T1000 (cell line): ENCODE results near the gene CNNM1.

ENCODE experiments used
- DNase-seq: peaks from one replicate; lab custom pipeline; 2025; ENCODE audit warnings: mixed read lengths; lab: John Stamatoyannopoulos, UW

Gene CNNM1

DNA sequence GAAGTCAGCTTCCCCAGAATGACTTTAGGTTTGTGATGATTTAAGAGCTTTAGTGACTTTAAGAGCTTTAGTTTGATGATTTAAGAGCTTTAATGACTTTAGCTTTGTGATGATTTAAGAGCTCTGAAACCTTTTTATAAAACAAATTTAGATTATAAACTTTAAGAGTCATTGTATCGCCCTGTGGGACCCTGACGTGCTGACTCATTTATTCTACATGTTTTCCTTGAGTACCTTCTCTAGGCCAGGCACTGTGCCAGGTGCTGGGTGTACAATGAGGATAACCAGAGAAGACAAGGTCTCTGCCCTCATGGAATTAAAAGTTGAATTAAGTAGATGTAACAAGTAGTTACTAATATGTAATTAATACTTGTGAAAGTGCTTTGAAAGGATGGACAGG is 45.4 kb downstream of the CNNM1 start:
- no peak for DNase-seq

DNA sequence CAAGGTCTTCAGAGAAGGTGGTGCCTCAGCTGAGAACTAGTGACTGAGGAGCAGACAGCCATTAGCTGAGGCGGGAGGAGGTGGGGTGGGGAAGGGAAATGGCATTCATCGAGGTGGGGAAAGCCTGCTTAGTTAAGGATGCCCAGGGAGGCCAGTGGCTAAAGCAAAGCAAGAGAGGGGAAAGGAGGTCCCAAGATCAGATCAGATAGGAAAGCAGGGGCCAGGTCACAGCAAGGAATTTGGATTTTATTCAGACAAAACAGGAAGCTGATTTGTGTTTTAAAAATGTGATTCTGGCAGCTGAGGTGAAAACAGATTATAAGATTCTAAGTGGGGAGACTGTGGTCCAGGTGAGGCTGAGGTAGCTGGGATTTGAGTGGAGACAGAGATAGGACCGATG is 45.8 kb downstream of the CNNM1 start:
- no peak for DNase-seq

DNA sequence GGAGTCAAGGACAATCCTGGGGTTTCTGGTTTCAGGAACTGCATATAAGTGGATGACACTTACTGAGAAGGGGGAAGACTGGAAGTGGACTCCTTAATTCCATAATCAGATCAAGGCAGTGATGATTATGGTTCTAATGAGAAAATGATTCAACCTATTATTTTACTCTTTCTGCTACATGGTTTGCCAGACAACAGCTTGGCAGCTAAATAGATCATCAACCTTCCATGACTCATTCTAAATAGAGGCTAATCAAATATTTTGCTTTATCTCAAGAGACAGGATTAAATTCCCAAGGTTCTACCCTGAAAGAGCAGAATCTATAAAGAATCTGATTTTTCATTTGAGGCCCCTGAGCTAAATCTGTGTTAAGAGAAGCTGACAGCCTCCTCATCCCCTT is 46.3 kb downstream of the CNNM1 start:
- DNase-seq, result no peak

DNA sequence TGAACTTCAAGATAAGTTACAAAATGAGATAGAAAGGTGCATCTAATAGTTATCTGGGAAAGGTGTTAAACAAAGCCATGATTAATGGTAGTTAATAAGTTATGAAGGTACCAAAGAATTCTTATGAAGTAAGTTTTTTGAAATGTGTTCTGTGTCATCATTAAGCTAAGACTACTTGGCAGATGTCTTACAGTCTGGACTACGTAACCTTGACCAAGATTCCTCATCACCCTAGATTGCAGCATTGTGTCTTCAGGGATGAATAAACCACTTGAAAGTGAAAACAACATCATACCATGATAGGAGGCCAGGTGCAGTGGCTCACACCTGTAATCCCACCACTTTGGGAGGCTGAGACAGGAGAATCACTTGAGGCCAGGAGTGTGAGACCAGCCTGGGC is 53.0 kb downstream of the CNNM1 start:
- no peak for DNase-seq

DNA sequence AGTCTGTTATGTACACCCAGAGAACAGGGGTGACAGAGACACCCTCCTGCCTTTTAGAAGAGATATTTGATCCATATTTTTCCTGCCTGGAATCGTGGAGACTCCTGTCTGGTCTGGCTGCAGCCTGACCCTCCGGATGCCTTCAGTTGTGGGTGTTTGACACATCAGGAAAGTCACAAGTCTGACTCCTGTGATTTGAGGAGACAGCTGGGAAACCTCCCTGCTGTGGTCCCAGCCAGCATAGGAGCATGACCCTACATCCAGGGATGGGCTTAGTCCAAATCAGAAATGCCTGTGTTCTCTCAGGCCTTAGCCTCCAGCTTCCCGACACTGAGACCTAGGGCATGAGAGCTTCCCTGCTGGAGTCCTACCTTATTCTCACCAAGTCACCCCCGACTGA is 57.9 kb downstream of the CNNM1 start:
- no peak for DNase-seq

DNA sequence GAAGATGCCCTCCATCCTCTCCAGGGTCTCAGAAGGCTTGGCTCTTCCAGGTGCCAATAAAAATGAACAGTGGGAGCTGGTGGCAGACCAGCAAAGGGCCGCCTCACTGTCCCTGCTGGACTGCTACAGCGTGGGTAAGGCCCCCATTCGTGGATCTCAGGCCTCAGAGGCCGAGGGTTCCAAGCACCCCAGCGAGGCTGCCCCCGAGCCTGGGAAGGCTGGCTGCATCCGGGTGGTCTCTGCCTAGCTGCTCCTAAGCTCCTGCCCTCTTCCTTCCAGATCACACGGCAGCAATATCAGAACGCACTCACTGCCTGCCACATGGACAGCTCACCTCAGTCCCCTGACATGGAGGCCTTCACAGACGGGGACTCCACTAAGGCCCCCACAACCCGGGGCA is 58.4 kb downstream of the CNNM1 start:
- DNase-seq, result no peak

DNA sequence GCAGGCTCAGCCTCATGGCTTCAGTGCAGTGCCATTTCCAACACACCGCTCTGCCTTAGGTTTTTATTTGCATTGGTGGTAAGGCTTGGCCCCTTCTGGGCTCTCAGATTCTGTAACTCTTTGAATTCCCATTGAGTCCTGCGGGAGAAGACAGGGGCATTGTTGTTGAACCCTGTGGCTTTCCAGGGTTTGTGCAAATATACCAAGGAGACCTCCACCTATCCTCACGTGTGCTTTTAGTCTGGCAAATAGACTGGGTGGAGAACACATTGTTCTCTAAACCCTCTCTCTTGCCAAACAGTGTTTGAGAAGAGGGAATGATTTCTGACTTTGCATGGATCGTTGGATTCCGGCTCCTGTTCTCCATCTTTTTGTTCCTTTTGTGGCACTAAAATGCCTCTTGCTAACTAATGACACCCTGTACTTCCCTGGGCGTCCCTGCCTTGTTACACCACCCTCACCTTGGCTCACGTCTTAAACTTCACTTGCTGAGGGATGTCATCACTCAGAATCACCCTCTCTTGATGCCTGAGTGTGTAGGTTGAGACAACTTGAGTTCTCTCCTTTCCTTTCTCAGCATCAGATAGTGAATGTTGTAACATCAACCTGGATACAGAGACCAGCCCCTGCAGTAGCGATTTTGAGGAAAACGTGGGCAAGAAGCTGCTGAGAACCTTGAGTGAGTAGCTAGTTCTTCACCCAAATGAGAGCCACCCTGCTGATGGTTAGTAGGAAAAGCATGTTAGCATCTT is 60.7 kb downstream of the CNNM1 start:
- no peak for DNase-seq

DNA sequence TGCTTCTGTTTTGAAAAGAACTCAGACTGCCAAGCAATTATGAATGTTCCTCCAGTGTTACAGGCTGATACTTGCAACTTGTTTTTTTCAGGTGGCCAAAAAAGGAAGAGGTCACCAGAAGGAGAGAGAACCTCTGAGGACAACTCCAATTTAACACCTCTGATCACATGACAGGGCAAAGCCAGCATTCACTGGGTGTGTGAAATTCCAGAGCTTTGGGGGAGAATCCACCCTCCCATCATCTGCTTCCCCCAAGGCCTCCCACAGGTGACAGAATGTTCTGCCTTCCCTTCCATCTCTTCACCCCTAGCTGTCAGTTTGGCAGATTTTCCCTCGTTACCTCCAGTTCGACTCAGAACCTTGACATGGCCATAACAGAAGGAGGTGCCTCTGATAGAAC is 62.2 kb downstream of the CNNM1 start:
- no peak for DNase-seq

DNA sequence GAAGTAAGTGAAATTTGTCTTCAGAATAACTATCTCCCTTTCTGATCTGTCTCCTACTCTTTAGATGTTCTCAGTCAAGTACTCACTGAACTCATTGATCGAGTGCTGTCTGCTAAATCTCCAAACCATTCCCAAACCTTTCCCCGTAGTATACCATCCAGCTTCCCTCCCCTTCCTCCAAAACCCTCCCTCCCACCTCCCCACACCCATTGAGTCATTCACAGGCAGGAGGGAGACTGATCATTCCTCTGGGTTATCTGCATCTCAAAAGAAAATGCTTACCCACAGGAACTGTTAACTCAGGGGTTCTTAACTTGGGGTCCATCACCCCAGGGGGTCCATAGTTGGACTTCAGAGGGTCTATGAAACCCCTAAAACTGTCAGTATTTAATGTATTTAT is 63.9 kb downstream of the CNNM1 start:
- no peak for DNase-seq

DNA sequence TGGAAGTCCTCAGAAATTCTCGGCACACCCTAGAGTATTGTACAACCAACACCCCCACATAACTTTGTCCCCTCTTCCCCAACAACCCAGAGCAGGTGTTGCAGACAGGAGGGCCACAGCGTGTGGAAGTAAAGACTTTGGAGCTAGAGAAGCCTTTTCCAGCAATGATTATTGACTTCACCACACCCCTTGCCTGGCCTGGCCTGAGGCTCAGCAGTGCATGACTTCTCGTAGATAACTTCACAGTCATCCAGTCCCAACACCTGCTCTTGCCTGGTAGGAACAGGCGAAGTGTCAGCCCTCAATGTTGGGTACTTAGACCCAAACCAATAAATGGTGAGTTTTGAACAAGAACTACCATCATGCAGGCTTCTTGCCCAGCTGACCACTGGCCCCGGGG is 64.5 kb downstream of the CNNM1 start:
- DNase-seq, result no peak

DNA sequence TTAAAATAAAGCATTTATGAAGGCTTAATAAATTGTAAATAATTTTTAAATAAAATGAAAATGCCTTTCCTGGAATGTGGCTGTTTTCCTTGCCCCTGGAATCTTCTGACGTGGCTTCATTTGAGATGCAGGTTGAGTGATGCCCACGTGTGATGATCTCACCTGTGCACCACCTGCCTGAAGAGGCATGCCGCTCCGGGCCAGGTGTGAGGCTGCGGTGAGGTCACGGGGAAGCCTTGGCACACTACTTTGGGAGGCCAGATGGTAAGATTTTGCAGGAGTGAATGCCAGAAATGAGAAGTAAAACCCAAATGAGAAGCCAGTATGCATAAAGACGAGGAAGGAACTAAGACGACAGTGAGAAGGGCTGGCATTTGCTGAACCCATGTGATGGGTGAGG is 65.1 kb downstream of the CNNM1 start:
- DNase-seq, result no peak

DNA sequence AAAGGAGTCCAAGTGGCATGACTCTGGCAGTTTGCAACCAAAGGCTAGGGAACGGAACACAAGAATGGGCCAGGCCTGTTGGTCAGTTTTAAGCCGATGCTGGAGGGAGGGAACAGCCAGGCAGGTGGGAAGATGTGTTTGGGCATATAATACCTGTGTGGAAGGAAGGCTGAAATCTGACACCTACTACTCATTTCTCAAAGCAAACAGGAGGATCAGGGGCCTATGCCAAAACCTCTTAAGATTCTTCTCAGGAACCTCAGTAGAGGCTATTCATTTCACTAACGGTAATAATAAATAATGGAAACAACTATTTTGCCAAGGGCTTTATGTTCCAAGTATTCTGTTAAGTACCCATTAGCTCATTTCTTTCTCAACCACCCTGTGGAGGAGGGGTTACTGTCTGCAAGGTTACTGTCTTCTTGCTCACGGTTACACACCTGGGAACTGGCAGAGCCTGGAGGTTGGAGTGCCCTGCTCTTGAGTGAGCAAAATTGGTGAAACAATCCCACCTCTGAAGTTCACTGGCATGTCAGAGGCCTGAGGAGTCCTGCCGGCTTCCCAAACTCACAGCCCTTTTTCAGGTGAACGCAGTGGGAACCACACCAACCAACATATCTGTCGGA is 65.7 kb downstream of the CNNM1 start:
- no peak for DNase-seq

DNA sequence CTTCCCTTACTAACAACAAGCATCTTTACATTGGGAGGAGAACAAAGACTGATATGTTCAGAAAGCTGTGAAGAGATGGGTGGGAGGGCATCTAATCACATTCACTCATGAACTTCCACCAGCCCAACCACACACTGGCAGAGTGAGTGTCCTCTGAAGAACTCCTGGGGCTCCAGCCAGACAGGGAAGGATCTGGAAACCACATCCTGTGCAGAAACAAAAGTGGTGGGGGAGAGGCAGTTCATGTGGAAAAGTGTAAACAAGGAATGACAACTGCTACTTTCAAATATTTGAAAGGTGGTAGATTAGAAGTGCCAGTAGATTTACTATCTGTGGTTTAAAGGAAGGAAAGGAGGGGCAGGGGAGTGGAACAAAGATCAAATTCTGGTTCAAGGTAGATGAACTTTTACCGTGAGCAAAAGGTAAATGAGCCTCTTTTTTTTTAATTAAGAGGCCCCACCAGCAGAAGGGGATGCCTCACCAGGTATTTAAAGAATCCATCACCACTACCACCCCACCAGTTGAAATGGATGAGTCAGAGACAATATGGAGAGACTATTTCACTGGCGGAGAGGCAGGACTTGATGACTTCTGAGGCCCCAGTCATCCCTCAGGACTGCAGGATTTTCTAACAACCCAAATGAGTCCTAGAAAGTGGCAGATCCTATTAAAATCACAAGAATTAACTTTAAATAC is 66.7 kb downstream of the CNNM1 start:
- DNase-seq, result peak; percentile 31

DNA sequence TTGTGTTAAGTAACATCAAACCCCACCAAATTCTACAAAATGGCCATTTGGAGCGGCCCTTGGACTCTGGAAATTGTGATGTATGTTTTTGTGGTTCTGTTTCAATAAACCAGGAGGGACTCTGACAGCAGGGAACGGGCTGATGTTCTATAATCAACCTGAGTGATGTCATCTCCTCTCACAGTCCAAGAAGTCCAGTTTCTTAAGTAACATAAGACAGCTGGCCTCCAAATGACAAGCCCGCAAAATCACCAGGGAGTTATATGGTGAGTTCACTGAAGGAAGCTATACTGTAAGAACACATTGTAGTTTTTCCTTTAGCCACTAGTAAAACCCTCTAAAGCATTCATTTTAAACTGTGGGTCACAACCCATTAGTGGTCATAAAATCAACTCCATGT is 67.3 kb downstream of the CNNM1 start:
- no peak for DNase-seq

DNA sequence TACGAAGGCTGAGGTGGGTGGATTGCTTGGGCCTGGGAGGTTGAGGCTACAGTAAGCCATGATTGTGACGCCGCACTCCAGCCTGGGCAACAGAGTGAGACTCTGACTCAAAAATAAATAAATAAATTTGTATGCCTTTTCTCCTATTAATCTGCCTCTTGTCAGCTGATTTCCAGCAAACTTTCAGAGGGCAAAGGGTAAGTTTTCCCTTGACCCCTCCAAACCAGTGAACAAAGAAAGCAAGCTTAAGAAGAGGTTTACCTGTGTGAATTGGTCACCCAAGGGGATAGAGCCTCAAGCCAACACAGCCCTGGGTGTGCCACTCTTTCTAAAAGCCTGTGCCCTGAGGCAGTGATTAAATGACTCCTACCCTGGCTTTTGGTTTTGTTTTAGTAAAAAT is 70.5 kb downstream of the CNNM1 start:
- no peak for DNase-seq

DNA sequence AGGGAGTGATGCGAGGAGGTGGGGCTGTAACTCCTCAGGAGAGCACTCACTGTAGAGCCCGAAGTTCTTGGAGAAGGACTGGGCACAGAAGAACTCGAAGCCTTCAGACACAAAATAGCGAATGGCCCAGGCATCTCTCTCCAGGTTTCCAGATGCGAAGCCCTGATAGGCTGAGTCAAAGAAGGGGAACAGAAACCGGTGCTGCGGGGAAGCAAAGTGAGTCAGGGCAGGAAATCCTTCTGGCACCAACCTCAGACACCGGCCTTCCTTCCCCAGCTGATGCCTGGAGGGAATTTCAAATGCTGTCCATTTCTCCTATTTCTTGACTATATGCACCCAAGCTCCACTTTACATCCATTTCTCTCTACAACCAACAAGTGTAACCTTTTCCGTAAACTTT is 74.5 kb downstream of the CNNM1 start:
- no peak for DNase-seq

DNA sequence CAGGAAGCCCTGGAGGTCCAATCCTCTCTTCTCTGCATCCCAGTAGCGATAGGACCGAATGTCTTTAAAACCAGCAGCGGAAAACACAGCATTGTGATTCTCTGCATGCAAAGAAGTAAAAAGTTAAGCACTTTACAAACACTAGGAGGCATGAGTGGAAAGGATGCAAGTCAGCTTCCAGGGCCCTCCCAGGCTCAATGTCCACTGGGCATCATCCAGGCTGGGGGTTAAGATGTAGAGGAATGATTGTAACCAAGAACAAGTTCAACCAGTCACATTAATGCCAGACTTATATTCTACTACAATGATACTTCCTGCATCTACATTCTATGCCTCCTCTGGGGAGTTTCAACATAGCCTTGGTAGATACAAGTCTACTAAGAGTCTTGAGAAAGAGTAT is 77.0 kb downstream of the CNNM1 start:
- no peak for DNase-seq

DNA sequence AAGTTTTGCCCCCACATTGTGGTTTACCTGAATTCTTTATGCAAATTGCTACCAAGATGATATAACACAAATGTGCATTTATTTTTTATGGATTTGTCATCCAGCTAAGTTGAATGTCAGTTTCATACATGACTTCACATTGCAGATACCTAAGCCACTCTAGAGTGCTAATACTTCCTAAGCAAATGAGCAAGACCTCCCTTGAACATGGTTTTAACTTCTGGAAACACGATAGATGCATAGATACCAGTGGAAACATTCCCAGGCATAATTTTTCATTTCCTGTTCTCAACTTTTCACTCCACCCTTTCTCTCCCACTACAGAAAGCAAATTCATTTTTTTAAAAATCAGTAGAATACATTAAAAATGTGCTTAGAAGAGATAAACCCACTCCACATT is 81.0 kb downstream of the CNNM1 start:
- DNase-seq, result no peak

DNA sequence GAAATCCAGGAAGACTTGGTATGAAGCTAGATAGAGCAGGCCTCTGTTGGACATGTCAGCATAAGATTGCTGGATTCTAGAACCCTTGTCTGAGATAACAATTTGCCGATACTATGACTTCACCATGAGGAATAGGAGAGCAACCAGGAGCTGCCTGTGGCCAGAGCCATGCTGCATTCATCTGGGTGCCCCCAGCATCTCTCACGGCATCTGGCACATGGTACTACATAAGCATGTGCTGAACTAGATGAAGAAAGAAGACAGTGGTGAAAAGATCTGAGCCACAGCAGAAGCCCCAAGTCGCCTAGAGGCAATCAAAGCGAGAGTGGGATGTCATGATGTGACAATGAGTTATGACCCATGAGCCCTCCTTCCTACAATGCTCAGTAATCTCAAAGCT is 81.7 kb downstream of the CNNM1 start:
- no peak for DNase-seq

DNA sequence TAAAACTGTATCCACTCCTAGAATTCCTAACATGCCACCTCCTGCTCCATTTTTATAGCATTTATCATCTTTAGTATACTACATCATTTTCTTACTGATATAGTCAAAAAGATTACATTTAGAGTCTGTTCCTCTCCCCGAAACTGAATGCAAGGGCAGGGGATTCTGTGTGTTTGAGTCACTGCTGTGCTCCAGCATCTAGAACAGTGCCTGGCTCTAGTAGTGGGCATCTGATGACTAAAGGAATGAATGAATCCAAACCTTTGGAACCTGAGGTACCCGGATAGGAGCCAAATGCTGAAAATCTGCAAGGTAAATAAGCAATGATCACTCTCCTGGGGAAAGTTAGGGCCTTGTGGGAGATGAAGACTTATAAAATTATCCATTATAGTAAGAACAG is 82.4 kb downstream of the CNNM1 start:
- DNase-seq, result no peak

DNA sequence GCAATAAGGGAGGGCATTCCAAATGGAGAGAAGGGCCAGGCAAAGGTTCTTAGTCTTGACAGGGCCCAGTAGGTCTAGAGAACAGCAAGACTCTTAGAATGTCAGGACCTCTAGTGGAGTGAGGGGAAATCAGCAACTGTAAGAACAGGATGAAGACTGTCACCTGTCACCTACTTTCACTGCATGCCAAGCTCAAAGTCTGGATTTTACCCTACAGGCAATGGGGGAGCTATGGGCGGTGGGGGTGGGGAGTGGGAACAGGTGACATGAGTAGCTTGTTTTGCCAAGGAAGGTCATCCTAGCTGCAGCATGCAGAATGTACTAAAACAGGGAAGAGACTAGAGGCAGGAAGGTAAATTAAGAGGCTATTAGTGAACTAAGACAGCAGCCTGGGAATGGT is 82.9 kb downstream of the CNNM1 start:
- DNase-seq, result no peak

DNA sequence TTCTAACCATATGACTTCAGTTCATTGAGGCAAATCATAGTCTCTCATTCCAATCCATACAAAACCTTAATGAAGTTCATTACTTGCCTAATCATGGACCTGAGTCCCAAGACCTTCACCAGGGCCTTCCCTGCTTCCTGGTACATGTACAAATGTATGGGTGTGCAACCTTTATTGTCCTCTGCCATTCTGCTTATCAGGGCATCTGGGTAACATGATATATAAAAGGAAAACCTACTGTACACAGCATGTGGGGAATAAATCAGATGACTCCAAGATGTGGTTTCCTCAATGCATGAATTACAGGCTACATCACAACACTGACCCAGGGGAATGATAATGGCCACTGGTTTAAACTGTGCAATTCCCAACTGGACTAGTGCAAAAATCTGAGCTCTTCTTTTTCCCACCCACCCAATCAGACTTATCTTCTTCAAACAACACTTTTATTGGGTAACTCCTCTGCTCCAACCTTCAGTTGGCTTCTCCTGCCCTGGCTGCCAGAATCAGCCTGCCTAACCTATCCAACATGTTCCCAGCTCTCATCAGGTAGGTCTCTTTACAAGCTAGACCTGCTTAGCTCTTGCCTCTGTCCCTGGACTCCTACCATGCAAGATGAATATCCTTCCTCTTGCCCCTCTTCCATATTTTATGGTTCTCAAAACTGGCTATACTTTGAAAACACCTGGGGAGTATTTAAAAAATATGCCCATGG is 89.9 kb downstream of the CNNM1 start:
- DNase-seq, result no peak

DNA sequence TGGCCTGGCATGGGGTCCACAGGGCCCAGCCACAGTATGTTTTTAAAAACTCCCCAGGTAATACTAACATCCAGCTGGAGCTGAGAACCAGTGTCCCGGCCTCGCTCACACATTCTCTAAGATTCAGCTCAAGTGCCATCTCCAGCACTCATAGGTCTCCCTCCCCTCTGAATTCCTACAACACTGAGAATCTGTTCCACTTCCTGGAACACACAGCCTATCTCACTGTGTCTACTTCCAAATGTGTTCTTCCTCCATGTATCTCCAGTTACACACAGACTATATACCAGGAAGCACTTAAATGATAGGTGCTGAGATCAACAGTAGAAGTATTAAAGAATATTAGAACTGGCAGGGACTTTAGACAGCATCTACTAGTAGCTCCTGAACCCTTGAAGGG is 90.5 kb downstream of the CNNM1 start:
- DNase-seq, result no peak
